Mucosa of rectum (tissue), 2 donors: Measurements from ENCODE around the gene E4F1.

Experiments used
- H3K27ac ChIP-seq, 2 donors: one replicate each; pipeline ENCODE4 v1.7.0; 2013; ENCODE audit warnings: inconsistent platforms in 2 of 2, low read depth in 2 of 2, low read length in 2 of 2
- H3K27me3 ChIP-seq, 2 donors: one replicate each; pipeline ENCODE4 v1.7.0; 2013; ENCODE audit warnings: low read length in 2 of 2; ENCODE audit not compliant: control insufficient read depth in 2 of 2, insufficient read depth in 2 of 2
- H3K36me3 ChIP-seq, 2 donors: one replicate each; pipeline ENCODE4 v1.7.0; 2013; ENCODE audit warnings: low read length in 2 of 2; ENCODE audit not compliant: control insufficient read depth in 2 of 2, insufficient read depth in 2 of 2
- H3K4me1 ChIP-seq, 2 donors: one replicate each; pipeline ENCODE4 v1.7.0; 2013; ENCODE audit warnings: low read length in 2 of 2, mild to moderate bottlenecking in 1 of 2; ENCODE audit not compliant: control insufficient read depth in 2 of 2, insufficient read depth in 2 of 2
- H3K4me3 ChIP-seq, 2 donors: one replicate each; pipeline ENCODE4 v1.7.0; 2013; ENCODE audit warnings: low read length in 2 of 2
- H3K9ac ChIP-seq, 2 donors: one replicate each; pipeline ENCODE4 v1.7.0; 2013; ENCODE audit warnings: low read length in 2 of 2, low read depth in 1 of 2, mild to moderate bottlenecking in 1 of 2
- H3K9me3 ChIP-seq, 2 donors: one replicate each; pipeline ENCODE4 v1.7.0; 2013; ENCODE audit warnings: low read length in 2 of 2; ENCODE audit not compliant: control insufficient read depth in 2 of 2
- donor health status: healthy.
- donor health status: Normal muscosa, but diverticular disease.

The E4F1 gene

DNA sequence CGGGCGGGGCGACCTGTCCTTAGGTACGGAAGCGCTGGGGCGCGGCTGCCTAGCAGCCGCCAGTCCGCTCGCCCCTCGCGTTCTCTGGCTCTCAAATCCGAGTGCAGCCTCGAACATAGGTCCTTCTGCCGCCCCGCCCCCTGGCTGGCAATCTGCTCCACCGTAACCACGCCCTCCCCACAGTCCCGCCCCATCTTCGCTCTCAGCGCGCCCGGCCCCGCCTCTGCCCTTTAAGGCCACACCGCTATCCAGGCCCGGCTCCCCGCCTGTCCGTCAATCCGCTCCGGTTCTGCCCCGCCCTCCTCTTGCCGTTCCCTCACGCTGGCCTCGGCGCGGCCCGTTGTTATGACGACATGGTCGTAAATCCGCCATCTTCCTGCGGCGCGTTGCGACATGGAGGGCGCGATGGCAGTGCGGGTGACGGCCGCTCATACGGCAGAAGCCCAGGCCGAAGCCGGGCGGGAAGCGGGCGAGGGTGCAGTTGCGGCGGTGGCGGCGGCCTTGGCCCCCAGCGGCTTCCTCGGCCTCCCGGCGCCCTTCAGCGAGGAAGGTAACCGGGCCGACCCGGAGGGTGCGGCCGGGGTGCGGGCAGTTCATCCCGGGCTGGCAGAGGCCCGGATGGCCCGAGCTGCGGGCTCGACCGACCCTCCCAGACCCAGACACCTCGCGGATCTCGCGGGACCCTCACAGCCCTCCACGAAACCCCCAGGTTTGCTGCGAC is at the start of gene E4F1:
Gene E4F1 (plus strand): TSS at position 371 of the 721 bp plus-strand sequence. CDS start 23 bp downstream, at position 394.
- Histone ChIP-seq H3K4me3 (peak within 1 kb of the TSS; percentile 77 to 85), H3K36me3 (peaks cover 0 to 4% of the 10 kb centered on the region in 2 donors), H3K9me3 (no peaks in the 10 kb centered on the region), H3K27me3 (no peaks in the 10 kb centered on the region), H3K27ac (peak within 1 kb of the TSS; percentile 88 to 90), H3K4me1 (peaks cover 14 to 15% of the 10 kb centered on the region in 2 donors), H3K9ac (peak within 1 kb of the TSS; percentile 79 to 93)

DNA sequence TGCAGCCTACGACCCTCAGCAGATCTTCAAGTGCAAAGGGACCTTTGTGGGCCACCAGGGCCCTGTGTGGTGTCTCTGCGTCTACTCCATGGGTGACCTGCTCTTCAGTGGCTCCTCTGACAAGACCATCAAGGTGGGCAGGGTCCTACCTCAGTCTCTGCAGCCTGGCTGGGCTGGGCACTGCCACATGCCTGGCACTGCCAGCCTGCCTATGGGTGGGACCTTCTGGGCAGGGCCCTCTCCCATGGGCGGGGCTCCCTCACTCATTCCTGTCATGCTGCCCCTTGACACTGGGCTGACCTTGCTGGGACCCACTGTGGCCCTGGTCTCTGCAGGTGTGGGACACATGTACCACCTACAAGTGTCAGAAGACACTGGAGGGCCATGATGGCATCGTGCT is 49.5 kb upstream of the E4F1 start:
- no peak overlapping the region for H3K4me3 ChIP-seq
- H3K27me3 ChIP-seq: no peaks in the 10 kb centered on the region
- H3K27ac ChIP-seq: no peak overlapping the region
- no peak overlapping the region for H3K9ac ChIP-seq
- no peaks in the 10 kb centered on the region for H3K4me1 ChIP-seq
- H3K9me3 ChIP-seq: no peaks in the 10 kb centered on the region
- peaks cover 39 to 52% of the 10 kb centered on the region in 2 donors for H3K36me3 ChIP-seq

- H3K4me1 ChIP-seq: no peaks in the 10 kb centered on the region
- peaks cover 37 to 48% of the 10 kb centered on the region in 2 donors for H3K36me3 ChIP-seq
- no peak overlapping the region for H3K4me3 ChIP-seq
- H3K27me3 ChIP-seq: no peaks in the 10 kb centered on the region
- H3K9ac ChIP-seq: no peak overlapping the region
- H3K9me3 ChIP-seq: no peaks in the 10 kb centered on the region
- no peak overlapping the region for H3K27ac ChIP-seq
Observed at GRCh38 chr16:2174396-2175131, 48.8 kb upstream of the E4F1 start.

DNA sequence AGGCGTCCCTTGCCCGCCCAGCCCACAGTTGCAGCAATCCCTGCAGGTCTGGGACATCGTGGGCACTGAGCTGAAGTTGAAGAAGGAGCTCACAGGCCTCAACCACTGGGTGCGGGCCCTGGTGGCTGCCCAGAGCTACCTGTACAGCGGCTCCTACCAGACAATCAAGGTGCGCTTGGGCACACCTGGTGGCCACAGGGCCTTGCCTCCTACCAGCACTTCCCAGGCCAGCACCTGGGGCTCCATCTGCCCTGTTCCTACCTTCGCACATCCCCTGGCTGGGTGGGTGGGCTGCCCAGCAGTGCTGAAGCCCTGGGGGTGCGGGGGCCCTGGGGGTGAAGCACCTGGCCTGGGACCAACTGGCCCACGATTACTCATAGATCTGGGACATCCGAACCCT is 47.9 kb upstream of the E4F1 start:
- H3K4me3 ChIP-seq: no peak overlapping the region
- peaks cover 37 to 48% of the 10 kb centered on the region in 2 donors for H3K36me3 ChIP-seq
- no peak overlapping the region for H3K27ac ChIP-seq
- no peaks in the 10 kb centered on the region for H3K4me1 ChIP-seq
- no peaks in the 10 kb centered on the region for H3K27me3 ChIP-seq
- H3K9me3 ChIP-seq: no peaks in the 10 kb centered on the region
- H3K9ac ChIP-seq: no peak overlapping the region

- no peak overlapping the region for H3K9ac ChIP-seq
- peaks cover 37 to 48% of the 10 kb centered on the region in 2 donors for H3K36me3 ChIP-seq
- H3K4me1 ChIP-seq: no peaks in the 10 kb centered on the region
- no peaks in the 10 kb centered on the region for H3K9me3 ChIP-seq
- no peak overlapping the region for H3K27ac ChIP-seq
- no peaks in the 10 kb centered on the region for H3K27me3 ChIP-seq
- no peak overlapping the region for H3K4me3 ChIP-seq
Observed at GRCh38 chr16:2176047-2176446, 47.3 kb upstream of the E4F1 start.

GRCh38 chr16:2177101-2177500 is 46.3 kb upstream of the E4F1 start:
- Histone ChIP-seq H3K9ac (no peak overlapping the region), H3K4me3 (no peak overlapping the region), H3K9me3 (no peaks in the 10 kb centered on the region), H3K36me3 (peaks cover 34 to 38% of the 10 kb centered on the region in 2 donors), H3K27ac (no peak overlapping the region), H3K27me3 (no peaks in the 10 kb centered on the region), H3K4me1 (no peaks in the 10 kb centered on the region)

DNA sequence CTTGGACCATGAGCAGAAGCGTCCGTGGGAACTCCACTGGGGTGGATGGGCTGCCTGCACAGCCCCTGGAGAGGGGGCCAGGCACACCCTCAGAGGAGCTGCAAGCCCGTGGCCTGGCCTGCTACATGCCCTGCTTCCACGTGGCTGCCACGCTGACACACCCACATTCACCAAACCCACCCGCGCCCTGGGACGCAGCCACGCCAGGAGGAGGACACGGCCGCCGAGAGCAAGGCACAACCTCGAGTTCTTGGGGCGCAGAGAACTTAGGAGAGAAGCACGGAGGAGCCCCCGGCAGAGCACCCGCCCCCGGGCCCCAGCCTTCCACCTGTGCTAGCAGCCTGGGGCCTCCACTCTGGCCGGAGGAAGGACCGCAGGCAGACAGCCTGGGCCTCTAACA is 45.8 kb upstream of the E4F1 start:
- Histone ChIP-seq H3K4me3 (no peak overlapping the region), H3K4me1 (no peaks in the 10 kb centered on the region), H3K27ac (no peak overlapping the region), H3K9me3 (no peaks in the 10 kb centered on the region), H3K9ac (no peak overlapping the region), H3K36me3 (peaks cover 32 to 36% of the 10 kb centered on the region in 2 donors), H3K27me3 (no peaks in the 10 kb centered on the region)

DNA sequence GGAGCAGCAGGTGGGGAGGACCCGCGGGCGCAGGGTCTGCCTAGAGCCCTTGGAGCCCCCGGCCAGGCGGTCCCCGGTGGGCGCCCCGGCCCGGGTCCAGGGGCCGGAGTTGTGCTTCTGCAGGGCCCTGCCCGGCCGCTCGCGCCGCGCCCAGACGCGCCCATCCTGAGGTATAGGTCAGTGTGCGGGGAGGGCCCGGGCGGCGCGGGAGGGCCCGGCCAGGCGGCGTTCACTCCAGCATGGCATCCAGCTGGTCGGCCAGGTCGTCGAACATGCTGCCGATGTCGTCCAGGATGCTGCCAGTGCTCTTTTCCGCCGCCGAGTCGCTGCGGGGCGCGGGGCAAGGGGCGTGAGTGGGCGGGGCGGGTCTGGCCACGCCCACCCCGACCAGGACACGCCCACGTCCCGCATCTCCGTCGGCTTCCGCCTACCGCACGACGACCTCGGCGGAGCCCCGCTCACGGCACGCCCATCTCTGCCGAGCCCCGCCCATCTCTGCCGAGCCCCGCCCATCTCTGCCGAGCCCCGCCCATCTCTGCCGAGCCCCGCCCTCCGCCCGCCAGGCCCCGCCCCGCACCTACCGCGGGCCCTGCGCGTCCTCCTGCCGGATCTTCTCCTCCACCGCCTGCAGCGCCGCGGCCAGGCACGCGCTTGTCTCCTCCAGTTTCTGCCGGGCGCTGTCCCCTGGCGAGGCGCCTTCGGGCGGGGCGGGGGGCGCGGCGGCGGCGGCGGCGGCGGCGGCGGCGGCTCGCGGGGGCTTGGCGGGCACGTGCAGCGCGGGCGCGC is 44.9 kb upstream of the E4F1 start:
- Histone ChIP-seq H3K4me3 (no peak overlapping the region), H3K27ac (no peak overlapping the region), H3K9me3 (no peaks in the 10 kb centered on the region), H3K9ac (no peak overlapping the region), H3K4me1 (no peaks in the 10 kb centered on the region), H3K27me3 (no peaks in the 10 kb centered on the region), H3K36me3 (peaks cover 27 to 28% of the 10 kb centered on the region in 2 donors)

- Histone ChIP-seq H3K27ac (no peak overlapping the region), H3K36me3 (peaks cover 23 to 24% of the 10 kb centered on the region in 2 donors), H3K4me3 (no peak overlapping the region), H3K4me1 (no peaks in the 10 kb centered on the region), H3K9me3 (no peaks in the 10 kb centered on the region), H3K27me3 (no peaks in the 10 kb centered on the region), H3K9ac (no peak overlapping the region)
Observed at GRCh38 chr16:2179107-2179501, 44.3 kb upstream of the E4F1 start.

- no peaks in the 10 kb centered on the region for H3K4me1 ChIP-seq
- H3K36me3 ChIP-seq: peaks cover 19% of the 10 kb centered on the region in 2 donors
- H3K27me3 ChIP-seq: peaks cover 0 to 2% of the 10 kb centered on the region in 2 donors
- no peak overlapping the region for H3K9ac ChIP-seq
- H3K9me3 ChIP-seq: no peaks in the 10 kb centered on the region
- H3K4me3 ChIP-seq: no peak overlapping the region
- no peak overlapping the region for H3K27ac ChIP-seq
Observed at GRCh38 chr16:2179576-2179975, 43.8 kb upstream of the E4F1 start.
